Endometrium (tissue), 2 donors: ENCODE data around the gene RADIL.

ENCODE experiments used
- FAIRE-seq: peaks from 2 replicates; lab custom pipeline; 2012; peaks lifted over from hg19 to GRCh38; lab: Jason Lieb, UNC
- donor health status: control.
- donor health status: control.

The RADIL gene

DNA sequence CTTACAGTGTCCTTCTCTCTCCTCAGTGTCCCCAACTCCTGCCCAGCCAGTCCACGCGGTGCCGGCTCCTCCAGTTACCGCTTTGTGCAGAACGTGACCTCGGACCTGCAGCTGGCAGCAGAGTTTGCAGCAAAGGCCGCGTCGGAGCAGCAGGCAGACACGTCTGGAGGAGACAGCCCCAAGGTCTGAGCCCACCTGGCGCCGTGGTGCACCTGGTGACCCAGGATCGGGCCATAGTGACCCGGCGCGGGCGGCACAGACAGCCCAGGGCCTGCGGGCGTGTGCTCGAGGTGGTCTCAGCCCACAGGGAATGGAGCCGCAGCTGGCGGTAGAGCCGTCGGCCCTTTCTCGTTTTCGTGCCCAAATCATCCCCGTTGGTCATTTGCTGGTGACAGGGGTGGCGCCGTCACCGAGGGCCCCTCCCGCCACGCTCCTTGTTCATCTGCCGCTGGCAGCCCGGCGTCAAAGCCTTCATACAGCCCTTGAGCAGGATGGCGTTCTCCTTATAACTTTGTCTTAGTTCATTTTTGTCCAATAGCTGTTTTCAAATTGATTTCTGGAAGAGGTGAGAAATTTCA is 129.0 kb downstream of the RADIL start:
- no peak for FAIRE-seq

DNA sequence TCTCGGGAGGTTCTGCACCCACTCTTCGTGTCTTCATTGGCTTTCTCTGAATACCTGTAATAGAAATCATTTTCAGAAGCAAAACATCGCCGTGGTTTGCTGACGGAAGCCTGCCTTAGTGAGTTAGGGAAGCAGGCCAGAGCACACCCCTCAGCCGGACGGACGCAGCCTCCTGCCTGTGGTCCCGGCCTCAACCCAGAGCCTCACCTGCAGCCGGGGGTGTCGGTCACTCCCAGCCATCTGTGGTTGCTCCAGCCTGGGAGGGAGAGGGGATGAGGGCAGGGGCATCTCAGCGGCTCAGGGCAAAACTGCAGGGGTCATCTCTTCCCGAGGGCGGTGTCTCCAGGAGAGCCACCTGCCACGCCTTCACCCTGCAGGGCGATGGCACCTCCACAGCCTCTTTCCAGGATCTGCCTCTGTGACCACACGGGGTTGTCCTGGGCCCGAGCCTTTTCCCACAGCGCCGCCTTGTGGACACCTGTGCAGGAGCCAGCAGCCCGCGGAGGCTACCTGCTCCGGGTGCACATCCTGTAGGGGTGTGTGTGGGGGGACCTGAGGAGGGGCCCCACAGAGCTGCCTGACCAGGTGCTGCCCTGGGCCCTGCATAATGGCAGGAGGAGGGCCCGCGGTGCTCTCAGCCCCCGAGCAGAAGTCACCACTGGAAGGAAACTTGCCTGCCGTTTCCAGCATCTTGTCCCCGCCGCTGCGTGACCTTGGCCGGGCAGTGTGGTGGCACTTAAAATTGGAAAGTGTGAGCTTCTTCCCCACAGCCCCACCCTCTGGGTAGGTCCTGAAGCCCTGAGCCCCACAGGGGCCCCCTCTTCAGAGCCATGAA is 129.7 kb downstream of the RADIL start:
- no peak for FAIRE-seq

DNA sequence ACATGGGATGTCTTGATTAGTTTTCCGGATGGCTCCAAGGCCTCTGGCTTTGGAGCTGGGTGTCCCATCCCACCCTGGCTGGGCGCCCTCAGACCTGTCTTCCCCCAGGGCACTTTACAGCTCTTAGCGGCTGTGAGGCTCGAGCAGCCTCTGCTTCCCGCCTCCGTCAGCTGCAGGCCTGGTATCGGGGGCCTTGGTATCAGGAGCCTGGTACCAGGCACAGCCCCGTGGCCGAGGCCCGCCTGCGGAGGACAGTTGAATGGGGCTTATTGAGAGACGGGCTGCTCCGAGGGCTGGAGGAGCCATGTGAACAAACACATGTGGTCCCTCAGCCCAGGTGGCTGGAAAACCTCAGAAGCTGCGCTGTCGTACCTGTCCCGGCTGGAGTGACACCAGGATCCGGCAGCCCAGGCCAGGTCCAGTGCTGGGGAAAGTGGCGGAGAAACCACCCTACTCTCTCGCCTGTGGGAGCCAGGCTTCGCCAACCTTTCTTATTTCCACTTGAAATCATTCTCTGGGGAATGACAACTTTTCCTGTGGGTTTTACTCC is 132.0 kb downstream of the RADIL start:
- FAIRE-seq: no peak

- no peak for FAIRE-seq
These were observed 133.7 kb downstream of the RADIL start for GRCh38 chr7:4749798-4750197.

- FAIRE-seq: no peak
These were observed 134.2 kb downstream of the RADIL start for GRCh38 chr7:4749363-4749762.
